ENCODE measurements around the gene LARP7. TPM values are rescaled to one million over a fixed set of nuclear protein-coding genes. Genes with fewer than 3 reads are reported as not detected.

The LARP7 gene
- total RNA-seq, 1 experiment from 2014 or later = 39.5 TPM

DNA sequence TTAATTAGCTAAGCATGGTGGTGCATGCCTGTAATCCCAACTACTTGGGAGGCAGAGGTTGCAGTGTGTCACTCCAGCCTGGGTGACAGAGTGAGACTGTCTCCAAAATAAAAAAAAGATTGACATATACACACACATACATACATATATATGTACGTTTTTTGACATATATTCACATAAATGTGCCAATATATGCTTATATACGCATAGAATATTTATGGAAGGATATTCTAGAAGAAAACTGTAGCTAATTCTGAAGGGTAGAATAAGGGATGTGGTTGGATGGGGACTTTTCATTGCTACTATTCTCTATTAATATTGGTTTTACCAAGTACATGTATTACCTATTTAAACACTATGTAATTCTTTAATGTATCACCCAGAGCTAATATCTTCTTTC, 20.0 kb upstream of the LARP7 start:
- BruUV-seq (replicated peaks) = no TSS peak
- Histone ChIP-seq H3K36me3 (ENCODE audit: control insufficient read depth in 1 of 2, insufficient read depth in 2 of 2, low read length in 2 of 2) (peaks cover 2 to 4% of the 10 kb centered on the region in 2 experiments; a peak in 1 of 4 replicates), H3K4me3 (replicated peaks in 1 of 2; ENCODE audit: low read depth in 1 of 2, low read length in 2 of 2) (no peak overlapping the region), H3K9me3 (ENCODE audit: control insufficient read depth in 1 of 2, insufficient read depth in 1 of 2, low read depth in 1 of 2, low read length in 2 of 2) (no peaks in the 10 kb centered on the region), H3K4me2 (ENCODE audit: low read length) (no peak overlapping the region), H3K27me3 (ENCODE audit: insufficient read depth, low read length) (no peaks in the 10 kb centered on the region), H2AFZ (ENCODE audit: low read depth, low read length, poor library complexity, severe bottlenecking) (no peak overlapping the region), H4K20me1 (ENCODE audit: insufficient read depth) (no peaks in the 10 kb centered on the region), H3K79me2 (ENCODE audit: insufficient read depth, low read length) (no peaks in the 10 kb centered on the region), H3K9me2 (ENCODE audit: insufficient read depth) (no peaks in the 10 kb centered on the region), H3K4me1 (ENCODE audit: control insufficient read depth in 1 of 2, insufficient read depth in 2 of 2, low read length in 2 of 2) (no peaks in the 10 kb centered on the region), H3K27ac (ENCODE audit: low read depth, low read length) (no peak overlapping the region), H3K9ac (ENCODE audit: low read length) (no peak overlapping the region)
- DNase-seq (ENCODE audit: low read depth, low spot score) = no peak
- POLR2A ChIA-PET = no interaction called here
- intact Hi-C loops (cut with micrococcal nuclease) = no loop called here
- no peak for TF ChIP-seq YY1 (IDR thresholded peaks at IDR 0.05; ENCODE audit: extremely low read depth, insufficient replicate concordance, low read depth, low read length)
- no peak for TF ChIP-seq TCF7L2 (IDR thresholded peaks at IDR 0.05; ENCODE audit: borderline replicate concordance, extremely low read depth, insufficient read depth, insufficient read length)
- TF ChIP-seq, protein P1, sequence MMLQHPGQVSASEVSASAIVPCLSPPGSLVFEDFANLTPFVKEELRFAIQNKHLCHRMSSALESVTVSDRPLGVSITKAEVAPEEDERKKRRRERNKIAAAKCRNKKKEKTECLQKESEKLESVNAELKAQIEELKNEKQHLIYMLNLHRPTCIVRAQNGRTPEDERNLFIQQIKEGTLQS (IDR thresholded peaks at IDR 0.05) = no peak
- TF ChIP-seq EZH2 (IDR thresholded peaks at IDR 0.05) = no peak
- no peak for TF ChIP-seq POLR2AphosphoS5 (IDR thresholded peaks at IDR 0.05; ENCODE audit: low read depth, low read length)
- no peak for TF ChIP-seq SP1 (IDR thresholded peaks at IDR 0.05; ENCODE audit: low read depth)
- TF ChIP-seq JUND (IDR thresholded peaks at IDR 0.05) = no peak
- TF ChIP-seq SIN3A (IDR thresholded peaks at IDR 0.05; ENCODE audit: low read depth) = no peak
- no peak for TF ChIP-seq CEBPB (IDR thresholded peaks at IDR 0.05; ENCODE audit: low read depth)
- TF ChIP-seq CBX3 (IDR thresholded peaks at IDR 0.05; ENCODE audit: low read depth) = no peak
- TF ChIP-seq RAD21 (IDR thresholded peaks at IDR 0.05; ENCODE audit: low read depth) = no peak
- TF ChIP-seq, protein P2, sequence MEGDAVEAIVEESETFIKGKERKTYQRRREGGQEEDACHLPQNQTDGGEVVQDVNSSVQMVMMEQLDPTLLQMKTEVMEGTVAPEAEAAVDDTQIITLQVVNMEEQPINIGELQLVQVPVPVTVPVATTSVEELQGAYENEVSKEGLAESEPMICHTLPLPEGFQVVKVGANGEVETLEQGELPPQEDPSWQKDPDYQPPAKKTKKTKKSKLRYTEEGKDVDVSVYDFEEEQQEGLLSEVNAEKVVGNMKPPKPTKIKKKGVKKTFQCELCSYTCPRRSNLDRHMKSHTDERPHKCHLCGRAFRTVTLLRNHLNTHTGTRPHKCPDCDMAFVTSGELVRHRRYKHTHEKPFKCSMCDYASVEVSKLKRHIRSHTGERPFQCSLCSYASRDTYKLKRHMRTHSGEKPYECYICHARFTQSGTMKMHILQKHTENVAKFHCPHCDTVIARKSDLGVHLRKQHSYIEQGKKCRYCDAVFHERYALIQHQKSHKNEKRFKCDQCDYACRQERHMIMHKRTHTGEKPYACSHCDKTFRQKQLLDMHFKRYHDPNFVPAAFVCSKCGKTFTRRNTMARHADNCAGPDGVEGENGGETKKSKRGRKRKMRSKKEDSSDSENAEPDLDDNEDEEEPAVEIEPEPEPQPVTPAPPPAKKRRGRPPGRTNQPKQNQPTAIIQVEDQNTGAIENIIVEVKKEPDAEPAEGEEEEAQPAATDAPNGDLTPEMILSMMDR (IDR thresholded peaks at IDR 0.05 in 2 of 3, conservative IDR thresholded peaks at IDR 0.05 in 1 of 3; ENCODE audit: borderline replicate concordance in 1 of 3, insufficient read depth in 1 of 3, low read depth in 2 of 3, low read length in 2 of 3) = no peak
- ATAC-seq = no peak
- RAD21 ChIA-PET (ENCODE audit: low non-redundant PET in 1 of 2, low total read pairs in 2 of 2, uncharacterized antibody in 2 of 2, unreplicated experiment in 2 of 2) = no interaction called here
- CTCF ChIA-PET = no interaction called here
